GM12878 (cell line): Measurements from ENCODE around the gene CLIC3.

Source experiments
- CTCF ChIP-seq, 3 experiments: IDR thresholded peaks in 2 of 3; conservative IDR thresholded peaks in 1 of 3; 2 replicates each; pipeline ENCODE4 v1.5.1; 2011; ENCODE audit warnings: low read depth in 3 of 3, low read length in 3 of 3, mild to moderate bottlenecking in 3 of 3, control low read depth in 2 of 3, moderate library complexity in 2 of 3, inconsistent platforms in 1 of 3, mixed read lengths in 1 of 3; ENCODE audit not compliant: control insufficient read depth in 2 of 3, insufficient read depth in 1 of 3; ENCODE audit errors: extremely low read depth in 1 of 3
- EGR1 ChIP-seq, 2 experiments: IDR thresholded peaks; 1 replicate in 1 of 2; 2 replicates in 1 of 2; pipeline ENCODE4 v1.6.1; 2011 to 2012; ENCODE audit warnings: low read depth in 2 of 2, low read length in 2 of 2, borderline replicate concordance in 1 of 2, mild to moderate bottlenecking in 1 of 2, moderate library complexity in 1 of 2
- PKNOX1 ChIP-seq: fragments of 450-650 bp; IDR thresholded peaks from 2 replicates; pipeline ENCODE4 v1.6.1; 2016; ENCODE audit warnings: mild to moderate bottlenecking
- POLR2AphosphoS5 ChIP-seq: IDR thresholded peaks from 2 replicates; pipeline ENCODE4 v1.6.1; 2011; ENCODE audit warnings: mild to moderate bottlenecking, low read length, inconsistent platforms
- REST ChIP-seq: IDR thresholded peaks from 2 replicates; pipeline ENCODE4 v1.6.1; 2012; ENCODE audit warnings: mild to moderate bottlenecking, low read depth, low read length
- RFX5 ChIP-seq: IDR thresholded peaks from 2 replicates; pipeline ENCODE4 v1.6.1; 2011; ENCODE audit warnings: low read depth, low read length, improper control_type of control experiment
- SREBF2 ChIP-seq: IDR thresholded peaks from 2 replicates; pipeline ENCODE4 v1.6.1; 2012; ENCODE audit warnings: mild to moderate bottlenecking, low read length
- SRF ChIP-seq, 2 experiments: IDR thresholded peaks; 2 replicates each; pipeline ENCODE4 v1.6.1; 2011; ENCODE audit warnings: low read depth in 2 of 2, low read length in 2 of 2, mild to moderate bottlenecking in 1 of 2, moderate library complexity in 1 of 2
- SUZ12 ChIP-seq: fragments of 200-600 bp; sonication (generic); IDR thresholded peaks from one replicate; pipeline ENCODE4 v1.6.1; 2018; ENCODE audit warnings: antibody characterized with exemption, mild to moderate bottlenecking; ENCODE audit not compliant: unreplicated experiment
- USF2 ChIP-seq: IDR thresholded peaks from 2 replicates; pipeline ENCODE4 v1.6.1; 2011; ENCODE audit warnings: low read depth, low read length, improper control_type of control experiment, borderline replicate concordance

GRCh38 chr9:137015976-137016375 is 19.6 kb upstream of the CLIC3 start:
- no peak for TF ChIP-seq CTCF (IDR thresholded peaks at IDR 0.05 in 2 of 3, conservative IDR thresholded peaks at IDR 0.05 in 1 of 3; ENCODE audit: control insufficient read depth in 2 of 3, extremely low read depth in 1 of 3, insufficient read depth in 1 of 3, low read depth in 3 of 3, low read length in 3 of 3)
- TF ChIP-seq USF2 = no peak
- no peak for TF ChIP-seq PKNOX1
- TF ChIP-seq SUZ12 = no peak
- TF ChIP-seq EGR1 (IDR thresholded peaks at IDR 0.05; ENCODE audit: borderline replicate concordance in 1 of 2, low read depth in 2 of 2, low read length in 2 of 2) = no peak
- TF ChIP-seq POLR2AphosphoS5 = no peak
- no peak for TF ChIP-seq SREBF2
- TF ChIP-seq REST = no peak
- no peak for TF ChIP-seq RFX5
- TF ChIP-seq SRF (IDR thresholded peaks at IDR 0.05; ENCODE audit: low read depth in 2 of 2, low read length in 2 of 2) = no peak
